Smooth muscle cell of the brain vasculature (primary cell): ENCODE data around the gene ZFPM1.
"Not testable (repeated sequence)": the region's sequence is repeated elsewhere in the genome, so short reads cannot be mapped to it uniquely, and the experiment has no call there.

Experiments used
- DNase-seq: peaks from one replicate; pipeline ENCODE4 v3.0.0-alpha.2; 2012; ENCODE audit warnings: low read depth, low spot score

The ZFPM1 gene

DNA sequence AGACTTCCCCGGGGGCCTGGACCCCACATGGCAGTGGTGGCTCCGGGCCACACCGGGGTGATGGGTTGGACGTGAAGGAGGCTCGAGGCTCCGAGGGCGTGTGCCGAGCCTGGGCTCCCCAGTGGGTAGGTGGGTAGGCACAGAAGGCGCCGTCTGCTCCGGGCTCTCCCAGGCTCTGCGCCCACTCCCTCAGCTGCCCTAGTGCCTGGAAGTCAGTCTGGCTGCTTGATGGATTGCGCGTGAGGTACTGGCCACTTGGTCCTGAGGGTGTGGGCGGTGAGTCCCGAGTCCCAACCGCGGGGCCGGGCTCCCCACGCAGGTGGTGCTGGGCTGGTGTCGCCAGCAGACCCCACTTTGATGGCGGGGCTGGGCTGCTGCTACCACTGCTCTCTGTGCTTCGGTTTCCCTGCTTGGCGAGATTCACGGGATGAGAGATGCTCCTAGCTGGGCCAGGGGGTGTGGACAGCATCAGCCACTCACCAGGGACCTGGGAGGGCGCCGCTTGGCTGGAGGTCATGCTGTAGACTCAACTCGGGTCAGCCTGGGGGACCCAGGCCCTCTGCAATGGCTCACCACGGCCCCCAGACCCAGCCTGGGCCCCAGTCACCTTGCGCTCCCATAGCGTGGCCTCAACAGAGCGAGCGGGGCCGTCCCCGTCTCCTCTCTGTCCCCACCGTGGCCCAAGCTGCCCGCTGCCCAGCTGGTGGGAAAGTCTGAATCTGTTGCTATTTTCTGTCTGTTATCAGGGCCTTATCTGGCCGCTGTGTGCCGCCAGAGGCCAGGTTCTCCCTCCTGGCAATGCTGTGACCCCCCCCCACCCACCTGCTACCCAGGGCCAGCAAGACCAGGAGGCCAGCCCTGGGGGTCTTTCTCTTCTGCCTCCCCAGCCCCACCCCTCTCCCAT lies 26.1 kb downstream of the ZFPM1 start:
- DNase-seq: no peak

DNA sequence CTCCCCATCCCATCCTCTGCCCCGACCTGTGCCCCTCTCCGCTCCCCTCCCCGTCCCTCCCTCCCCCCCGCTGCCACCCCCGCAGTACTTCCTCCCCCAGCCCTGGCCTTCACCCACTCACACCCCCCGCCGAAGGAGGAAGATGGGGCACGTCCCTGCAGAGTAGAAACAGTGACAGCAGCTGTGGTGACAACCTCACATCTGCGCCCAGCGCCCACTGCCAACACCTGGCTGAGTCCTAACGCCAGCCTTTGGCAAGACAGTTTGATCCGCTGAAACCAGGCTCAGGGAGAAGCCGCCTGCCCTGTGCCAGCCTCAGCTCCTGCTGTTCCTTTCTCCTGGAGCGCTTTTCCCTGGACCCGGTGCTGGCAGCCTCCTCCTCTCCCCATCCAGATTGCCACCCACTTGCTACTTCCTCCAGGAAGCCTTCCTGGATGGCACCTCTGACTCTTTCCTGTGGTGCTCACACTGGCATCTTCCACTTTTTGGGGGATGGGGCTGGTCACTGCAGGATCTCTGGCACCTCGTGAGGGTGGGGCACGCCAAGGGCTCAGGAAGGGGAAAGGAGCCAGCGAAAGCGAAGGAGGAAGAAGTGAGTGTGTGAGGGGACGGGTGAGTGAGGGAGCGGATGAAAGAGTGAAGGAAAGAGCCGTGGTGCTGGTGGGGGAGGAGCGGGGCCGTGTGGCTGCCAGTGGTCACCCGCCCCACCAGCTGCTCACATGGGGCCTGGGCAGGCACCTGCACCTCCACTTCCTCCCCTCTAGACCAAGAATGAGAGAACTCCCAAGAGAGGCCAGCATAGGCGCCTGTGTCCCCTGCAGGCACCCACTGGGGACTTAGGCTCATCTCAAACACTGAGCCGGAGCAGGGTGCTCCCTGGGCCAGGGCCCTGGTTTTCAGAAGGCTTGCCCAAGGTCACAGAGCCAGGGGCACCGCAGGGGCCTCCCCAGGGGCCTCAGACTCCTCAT lies 27.0 kb downstream of the ZFPM1 start:
- no peak for DNase-seq

DNA sequence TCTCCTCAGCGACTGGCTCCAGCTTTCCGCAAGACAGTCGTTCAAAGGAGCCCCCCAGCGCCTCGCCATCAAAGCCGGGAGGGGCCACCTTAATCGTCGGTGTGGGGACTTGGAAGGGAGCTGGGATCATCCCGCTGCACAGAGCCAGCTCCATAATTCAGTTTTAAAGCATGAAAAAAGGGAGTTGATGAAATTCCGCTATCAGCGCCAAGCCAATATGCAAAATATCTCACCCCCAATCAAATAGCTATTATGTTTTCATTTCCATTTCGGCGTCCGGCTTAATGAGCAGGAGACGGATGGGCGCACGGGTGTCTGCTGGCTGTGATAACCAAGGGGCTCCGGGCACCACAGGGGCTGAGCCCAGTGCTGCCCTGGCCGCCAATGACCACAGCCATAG lies 27.7 kb downstream of the ZFPM1 start:
- no peak for DNase-seq

DNA sequence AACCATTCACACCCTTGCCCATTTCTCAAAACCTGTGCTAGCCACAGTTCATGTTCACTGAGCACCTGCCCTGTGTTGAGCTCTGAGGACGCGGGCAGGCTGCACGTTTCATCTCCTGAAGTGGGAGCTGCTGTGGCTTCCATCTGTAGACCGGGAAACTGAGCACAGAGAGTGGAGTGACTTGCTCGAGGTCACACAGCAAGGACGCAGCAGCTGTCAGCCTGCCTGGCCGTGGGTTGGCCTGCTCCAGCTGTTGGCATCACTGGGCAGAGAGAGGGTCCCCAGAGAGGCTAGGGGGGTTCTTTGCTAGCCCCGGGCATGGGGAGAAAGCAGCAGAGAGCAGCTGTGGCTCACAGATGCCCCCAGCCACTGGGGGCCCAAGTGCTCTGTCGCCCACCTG lies 28.8 kb downstream of the ZFPM1 start:
- DNase-seq: no peak

DNA sequence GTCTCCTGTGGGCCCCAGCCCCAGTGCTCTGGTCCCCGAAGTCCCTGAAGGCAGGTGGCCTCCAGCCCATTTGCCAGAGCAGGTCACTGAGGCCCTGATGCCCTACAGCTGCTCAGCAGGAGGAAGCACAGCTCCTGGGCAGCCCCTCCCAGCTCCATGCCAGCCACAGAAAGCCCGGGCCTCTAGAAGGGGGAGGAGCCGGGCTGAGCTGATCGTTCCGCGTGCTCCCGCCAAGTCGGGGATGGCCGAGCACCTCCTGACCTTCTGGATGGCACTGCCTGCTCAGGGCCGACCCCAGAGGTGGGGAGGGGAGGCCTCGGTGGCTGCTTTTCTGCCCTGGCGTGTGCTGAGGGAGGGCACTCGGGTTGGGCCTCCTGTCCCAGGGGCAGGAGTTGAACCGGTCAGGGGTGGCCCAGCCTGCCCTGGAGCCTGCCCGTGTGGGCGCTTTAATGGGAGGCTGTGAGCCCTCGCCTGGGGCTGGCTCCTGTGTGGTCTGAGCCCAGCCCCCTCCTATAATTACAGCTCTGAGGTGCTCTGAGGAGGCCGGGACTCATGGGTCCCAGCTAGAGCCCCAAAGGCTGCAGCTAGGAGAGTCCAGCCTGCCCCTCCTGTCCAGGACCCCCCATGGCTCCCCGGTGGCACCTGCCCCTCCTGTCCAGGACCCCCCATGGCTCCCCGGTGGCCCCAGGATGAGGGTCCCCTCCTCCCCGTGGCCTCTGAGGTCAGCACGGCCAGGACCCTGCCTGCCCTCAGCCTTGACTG lies 29.7 kb downstream of the ZFPM1 start:
- no peak for DNase-seq

DNA sequence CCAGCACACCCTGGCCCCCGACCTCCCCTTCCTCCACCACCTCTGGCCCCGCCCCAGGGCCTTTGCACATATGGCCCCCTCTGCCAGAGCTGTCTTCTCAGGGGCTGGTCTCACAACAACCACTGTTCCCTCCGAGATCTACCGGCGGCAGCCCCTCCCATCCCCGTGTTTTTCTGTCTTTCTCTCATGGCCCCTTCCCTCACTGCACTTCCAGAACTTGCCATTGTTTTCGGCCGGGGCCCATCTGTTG lies 30.2 kb downstream of the ZFPM1 start:
- DNase-seq: no peak

DNA sequence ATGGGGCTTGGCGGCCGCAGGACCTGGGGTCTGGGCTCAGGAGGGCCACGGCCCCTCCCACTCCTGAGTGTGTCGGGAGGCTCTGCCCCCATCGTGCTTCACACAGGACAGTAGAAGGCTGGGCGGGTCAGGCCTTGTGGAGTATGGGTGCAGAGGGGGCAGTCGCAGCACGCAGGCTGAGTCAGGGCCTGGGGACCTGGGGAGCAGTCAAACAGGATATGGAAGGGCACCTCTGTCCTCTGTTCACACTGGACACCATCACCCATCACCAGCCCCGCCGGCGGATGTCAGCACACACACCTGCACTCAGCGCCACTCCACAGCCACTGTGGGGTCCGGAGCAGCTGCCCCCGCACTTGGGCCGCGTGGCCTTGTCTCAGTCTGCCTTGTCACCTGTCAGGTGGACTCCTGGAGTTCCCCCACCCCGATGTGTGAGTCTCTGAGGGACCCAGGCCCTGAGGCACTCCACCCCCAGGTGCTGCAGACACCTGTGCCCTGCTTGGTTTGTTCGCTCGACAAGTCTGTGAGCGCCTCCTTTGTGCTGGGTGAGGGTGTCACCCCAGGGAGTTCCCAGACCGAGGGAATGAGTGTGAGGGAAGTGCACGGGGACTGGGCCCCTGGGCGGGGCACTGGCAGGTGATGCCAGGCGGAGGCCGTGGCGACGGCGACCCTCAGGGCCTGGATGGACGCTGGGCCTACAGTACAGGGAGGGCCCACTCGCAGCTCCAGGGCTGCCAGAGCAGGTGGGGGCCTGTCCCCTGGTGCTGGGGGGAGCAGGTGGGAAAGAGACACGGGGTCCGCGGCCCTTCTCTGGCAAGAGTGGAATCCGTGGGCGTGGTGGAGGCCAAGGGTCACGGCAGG lies 31.7 kb downstream of the ZFPM1 start:
- DNase-seq: no peak

DNA sequence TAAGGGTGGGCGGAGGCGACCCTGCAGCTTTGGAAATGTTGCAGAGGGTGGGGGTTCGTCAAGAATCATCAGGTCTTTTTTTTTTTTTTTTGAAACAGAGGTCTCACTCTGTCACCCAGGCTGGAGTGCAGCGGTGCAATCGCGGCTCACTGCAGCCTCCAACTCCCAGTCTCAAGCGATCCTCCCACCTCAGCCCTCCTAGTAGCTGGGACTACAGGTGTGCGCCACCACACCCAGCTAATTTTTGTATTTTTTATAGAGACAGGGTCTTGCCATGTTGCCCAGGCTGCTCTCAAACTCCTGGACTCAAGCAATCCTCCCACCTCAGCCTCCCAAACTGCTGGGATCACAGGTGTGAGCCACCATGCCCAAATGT lies 32.3 kb downstream of the ZFPM1 start:
- DNase-seq: not testable (repeated sequence)

DNA sequence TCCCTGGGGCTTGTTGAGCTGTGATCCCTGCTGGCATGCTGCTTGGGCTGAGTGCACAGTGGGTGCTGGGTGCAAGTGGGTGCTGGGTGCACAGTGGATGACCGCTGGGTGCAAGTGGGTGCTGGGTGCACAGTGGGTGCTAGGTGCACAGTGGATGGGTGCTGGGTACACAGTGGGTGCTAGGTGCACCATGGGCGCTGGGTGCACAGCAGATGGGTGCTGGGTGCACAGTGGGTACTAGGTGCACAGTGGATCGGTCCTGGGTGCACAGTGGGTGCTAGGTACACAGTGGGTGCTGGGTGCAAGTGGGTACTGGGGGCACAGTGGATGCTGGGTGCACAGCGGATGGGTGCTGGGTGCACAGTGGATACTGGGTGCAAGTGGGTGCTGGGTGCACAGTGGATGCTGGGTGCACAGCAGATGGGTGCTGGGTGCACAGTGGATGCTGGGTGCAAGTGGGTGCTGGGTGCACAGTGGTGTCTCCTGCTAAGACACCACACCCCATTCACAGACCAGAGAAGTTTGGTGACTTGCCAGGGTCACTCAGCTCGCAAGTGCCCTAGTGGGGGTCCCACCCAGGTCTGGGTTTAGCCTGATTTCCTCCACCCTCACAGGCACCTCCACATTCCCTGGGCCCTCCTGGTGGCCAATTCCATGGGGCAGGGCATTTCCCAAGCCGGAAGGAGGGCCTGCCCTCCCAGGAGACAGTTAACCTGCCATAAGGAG lies 33.5 kb downstream of the ZFPM1 start:
- DNase-seq: no peak

DNA sequence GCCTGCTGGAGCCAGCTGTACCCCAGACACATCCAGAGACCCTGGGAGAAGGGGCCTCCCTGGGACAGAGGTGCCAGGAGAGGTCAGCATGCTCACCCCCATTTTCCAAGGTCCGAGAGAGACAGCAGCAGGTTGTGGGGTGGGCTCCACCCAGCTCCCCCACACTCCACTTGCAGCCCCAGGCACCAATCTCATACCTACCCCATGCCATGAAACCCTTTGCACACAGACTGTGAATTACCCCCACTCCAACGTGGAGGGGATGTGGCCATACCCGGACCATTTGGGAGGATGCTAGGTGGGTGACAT lies 34.0 kb downstream of the ZFPM1 start:
- DNase-seq: no peak

DNA sequence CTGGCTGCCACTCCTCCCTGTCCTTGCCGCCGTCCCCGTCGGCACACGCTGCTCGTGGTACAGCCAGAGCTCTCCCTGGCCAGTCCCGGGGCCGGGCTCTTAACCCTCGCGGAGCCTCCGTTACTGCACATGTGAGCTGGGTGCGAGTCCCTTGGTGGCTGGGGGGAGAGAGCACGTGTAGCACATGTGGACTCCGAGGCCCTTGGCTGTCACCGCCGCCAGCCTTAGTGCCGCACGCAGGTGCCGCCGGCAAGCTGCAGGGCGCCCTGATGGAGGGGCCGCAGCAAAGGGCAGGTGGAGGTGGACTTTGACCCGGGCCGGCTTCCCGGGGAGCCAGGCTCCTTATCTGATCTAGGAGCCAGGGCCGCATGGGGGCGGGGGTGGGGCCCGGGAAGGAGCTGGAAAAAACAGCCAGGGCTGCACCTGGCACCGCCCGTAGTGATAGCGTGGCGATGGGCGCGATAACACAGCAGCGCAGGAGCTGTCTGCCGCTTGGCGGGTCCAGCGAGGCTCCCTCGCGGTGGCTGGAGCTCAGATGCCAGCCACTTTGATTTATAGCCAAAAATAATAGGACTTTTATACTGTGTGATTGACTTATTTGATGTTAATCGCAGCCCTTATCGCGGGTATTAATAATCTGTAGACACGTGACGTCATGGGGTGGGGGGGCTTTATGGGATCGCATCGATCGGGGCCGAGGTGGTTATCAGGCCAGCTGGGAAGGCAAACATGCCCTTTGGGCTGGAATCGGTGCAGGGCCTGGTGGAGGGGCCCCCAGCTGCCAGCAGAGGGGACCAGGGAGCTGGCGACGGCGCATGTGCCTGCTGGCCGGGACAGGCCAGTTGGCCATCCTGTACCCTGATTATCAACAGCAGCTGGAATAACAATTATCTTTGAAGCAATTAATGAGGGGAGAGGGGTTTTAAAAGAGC lies 35.1 kb downstream of the ZFPM1 start:
- no peak for DNase-seq

DNA sequence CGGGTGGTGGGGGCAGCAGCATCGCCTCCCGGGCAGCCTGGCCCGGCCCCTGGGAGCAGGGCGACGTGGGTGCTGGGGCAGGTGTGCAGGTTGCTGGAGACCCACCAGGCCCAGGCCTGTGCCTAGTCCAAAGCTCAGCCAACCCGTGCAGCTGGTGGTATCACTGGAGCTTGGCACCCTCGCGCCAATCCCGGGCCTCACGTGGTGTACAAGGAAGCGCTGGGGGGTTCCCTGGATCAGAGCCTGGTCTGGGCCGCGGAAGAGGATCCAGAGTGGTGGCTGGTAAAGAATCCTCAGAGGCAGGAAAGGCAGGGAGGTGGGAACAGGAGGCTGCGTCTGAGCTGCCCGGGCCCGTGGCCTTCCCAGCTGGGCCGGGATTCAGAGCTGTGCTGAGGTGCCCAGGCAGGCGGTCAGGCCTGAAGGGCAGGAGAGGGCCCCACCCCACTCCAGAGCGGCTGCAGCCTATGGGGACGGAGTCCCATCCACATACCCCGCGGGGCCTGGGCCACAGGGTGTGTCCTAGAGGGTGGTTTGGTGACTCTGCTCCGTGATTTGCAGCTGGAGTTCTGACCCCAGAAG lies 36.2 kb downstream of the ZFPM1 start:
- DNase-seq: no peak

DNA sequence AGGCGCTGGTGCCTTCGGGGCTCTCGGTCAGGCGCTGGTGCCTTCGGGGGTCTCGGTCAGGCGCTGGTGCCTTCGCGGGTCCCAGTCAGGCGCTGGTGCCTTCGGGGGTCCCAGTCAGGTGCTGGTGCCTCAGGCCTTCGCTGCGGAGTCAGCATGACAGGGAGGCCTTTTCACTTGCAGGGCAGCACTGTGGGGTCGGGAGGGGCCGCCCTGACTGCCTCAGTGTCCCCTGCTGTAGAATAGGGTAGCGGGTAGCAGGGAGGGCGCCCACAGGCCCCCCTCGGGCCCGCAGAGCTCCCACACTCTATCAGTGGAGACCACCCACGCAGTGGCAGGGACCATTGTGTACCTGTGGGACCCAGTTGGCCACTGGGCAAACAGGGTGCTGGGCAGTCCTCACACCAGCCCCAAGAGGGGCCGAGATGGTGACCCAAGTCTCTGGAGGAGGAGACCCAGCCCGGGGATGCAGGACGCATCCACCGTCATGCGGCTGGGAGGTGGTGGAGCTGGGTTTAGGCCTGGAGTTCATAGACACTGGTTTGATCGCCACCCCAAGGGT lies 38.0 kb downstream of the ZFPM1 start:
- DNase-seq: no peak

DNA sequence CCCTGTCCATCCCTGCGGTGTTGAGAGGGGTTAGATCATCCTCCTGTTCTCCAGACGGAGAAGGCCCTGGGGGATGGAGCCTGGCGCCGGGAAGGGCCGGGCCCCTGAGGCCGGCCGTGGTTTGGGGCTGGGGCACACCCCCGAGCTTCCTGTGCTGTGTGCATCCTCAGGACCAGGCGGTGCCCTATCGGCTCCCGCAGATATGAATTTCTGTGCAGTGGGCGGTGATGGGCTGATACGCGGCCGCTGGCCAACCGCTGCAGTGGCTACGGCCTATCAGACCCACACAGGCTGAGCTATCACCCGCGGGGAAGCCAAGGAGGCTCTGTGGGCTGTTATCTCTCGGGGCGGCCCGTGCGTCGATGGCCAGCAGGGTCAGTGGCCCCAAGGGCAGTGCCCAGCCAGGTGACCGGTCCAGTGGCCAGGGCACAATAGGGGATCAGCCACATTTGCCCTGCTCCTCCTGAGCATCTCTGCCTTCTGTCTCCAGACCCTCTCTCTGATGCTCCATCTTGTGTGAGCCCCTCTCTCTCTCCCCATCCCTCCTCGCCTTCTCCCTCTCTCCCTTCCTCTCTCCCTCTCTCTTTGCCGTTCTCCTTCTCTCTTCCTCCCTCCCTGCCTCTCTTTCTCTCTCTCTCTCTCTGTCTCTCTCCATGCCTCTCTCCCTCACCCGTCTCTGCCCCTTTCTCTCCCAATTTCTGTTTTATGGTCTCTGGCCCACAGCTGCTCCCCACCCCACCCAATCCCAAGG lies 38.7 kb downstream of the ZFPM1 start:
- no peak for DNase-seq

DNA sequence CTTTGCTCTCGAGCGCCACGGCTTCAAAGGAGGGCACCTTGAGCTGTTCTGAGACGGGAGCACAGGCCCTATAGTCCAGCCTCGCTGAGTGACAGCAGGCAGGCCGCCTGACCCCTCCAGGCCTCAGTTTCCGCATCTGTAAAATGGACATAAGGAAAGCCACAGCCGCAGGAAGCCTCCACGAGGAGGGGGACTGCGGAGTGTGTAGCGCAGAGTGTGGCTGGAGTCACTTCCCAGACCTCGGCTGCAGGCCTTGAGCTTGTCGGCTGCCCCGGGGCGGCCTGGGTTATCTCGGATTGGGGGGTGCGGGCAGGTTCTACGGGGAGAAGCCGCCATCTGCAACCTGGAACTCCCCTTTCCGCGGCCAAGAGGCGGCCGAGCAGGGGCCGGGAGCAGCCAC lies 40.8 kb downstream of the ZFPM1 start:
- no peak for DNase-seq

DNA sequence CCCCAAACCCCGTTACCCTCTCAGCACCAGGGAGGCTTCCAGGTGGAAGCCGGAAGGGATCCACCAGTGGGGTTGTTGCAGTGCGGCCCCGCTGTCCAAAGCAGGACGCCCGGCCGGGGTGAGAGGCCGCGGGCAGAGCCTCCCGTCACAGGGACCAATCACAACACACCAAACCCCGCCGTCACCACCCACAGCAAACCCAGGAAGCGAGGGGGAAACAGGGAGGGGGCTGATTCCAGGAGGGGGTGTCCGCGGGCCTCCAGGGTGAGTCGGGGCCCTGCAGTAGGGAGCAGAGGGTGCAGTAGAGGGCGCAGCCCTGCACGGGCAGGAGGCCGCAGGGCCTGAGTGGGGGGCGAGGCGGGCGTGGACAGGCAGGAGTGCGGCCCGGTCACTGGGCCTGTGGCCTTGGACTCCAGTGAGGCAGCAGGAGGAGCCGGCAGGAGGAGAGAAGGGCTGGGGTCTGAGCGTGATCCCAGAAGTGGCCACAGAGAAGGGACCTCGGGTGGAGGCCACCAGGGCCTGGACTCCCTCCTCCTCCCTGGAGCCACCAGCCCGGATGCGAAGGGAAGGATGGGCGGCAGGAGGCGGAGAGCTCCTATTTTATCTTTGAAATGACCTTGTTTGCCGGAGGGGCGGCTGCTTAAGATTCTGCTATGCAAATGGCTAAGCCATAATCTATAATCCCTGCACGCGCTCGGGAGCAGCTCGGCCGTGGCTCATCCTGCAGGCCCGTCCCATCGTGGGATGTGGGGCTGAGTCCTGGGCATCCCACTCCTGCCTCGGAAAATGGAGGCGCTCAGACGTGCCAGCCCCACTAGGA lies 41.5 kb downstream of the ZFPM1 start:
- no peak for DNase-seq

DNA sequence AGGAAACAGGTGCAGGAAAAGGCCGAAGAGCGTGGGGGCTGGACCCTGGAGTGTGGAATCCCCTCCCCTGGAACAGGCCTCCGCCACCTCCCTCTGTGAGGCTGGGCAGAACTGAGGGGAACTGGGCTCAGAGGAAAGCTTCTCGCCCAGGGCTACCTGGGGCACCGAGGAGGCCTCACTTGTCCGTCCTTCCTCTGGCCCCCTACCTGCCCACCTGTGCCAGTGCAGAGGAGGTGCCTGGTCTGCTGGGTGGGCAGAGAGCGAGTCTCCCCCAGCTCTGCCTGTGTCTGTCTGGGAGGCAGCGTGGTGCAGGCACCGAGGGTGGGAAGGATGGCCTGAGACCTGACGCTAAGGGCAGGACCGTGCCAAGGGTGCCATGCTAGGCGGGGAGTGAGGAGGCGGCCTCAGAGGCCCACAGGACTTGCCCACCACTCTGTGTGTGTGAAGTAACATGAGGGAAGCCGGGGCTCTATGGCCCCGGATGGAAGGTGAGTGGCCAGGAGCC lies 42.2 kb downstream of the ZFPM1 start:
- DNase-seq: no peak
